ENCODE results near the gene ACSF3.

DNA sequence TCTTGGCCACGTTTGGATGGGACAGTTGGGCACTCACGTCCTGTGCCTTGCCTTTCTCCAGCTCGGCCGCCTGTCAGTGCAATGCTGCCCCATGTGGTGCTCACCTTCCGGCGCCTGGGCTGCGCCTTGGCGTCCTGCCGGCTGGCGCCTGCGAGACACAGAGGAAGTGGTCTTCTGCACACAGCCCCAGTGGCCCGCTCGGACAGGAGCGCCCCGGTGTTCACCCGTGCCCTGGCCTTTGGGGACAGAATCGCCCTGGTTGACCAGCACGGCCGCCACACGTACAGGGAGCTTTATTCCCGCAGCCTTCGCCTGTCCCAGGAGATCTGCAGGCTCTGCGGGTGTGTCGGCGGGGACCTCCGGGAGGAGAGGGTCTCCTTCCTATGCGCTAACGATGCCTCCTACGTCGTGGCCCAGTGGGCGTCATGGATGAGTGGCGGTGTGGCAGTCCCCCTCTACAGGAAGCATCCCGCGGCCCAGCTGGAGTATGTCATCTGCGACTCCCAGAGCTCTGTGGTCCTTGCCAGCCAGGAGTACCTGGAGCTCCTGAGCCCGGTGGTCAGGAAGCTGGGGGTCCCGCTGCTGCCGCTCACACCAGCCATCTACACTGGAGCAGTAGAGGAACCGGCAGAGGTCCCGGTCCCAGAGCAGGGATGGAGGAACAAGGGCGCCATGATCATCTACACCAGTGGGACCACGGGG is 7.1 kb downstream of the ACSF3 start:
- TF ChIP-seq, protein P1, sequence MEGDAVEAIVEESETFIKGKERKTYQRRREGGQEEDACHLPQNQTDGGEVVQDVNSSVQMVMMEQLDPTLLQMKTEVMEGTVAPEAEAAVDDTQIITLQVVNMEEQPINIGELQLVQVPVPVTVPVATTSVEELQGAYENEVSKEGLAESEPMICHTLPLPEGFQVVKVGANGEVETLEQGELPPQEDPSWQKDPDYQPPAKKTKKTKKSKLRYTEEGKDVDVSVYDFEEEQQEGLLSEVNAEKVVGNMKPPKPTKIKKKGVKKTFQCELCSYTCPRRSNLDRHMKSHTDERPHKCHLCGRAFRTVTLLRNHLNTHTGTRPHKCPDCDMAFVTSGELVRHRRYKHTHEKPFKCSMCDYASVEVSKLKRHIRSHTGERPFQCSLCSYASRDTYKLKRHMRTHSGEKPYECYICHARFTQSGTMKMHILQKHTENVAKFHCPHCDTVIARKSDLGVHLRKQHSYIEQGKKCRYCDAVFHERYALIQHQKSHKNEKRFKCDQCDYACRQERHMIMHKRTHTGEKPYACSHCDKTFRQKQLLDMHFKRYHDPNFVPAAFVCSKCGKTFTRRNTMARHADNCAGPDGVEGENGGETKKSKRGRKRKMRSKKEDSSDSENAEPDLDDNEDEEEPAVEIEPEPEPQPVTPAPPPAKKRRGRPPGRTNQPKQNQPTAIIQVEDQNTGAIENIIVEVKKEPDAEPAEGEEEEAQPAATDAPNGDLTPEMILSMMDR (conservative IDR thresholded peaks at IDR 0.05; ENCODE audit: low read depth, low read length) = no peak
- TF ChIP-seq EZH2phosphoT487 (IDR thresholded peaks at IDR 0.05; ENCODE audit: borderline replicate concordance, low read length) (no peak), EZH2 (IDR thresholded peaks at IDR 0.05; ENCODE audit: low read length, unreplicated experiment) (no peak)
